NOMO-1 (cell line): ENCODE results near the gene ROM1.
A peak's percentile ranks its signal among the peaks of the same experiment; 100 is the strongest.
"Not testable (repeated sequence)": the region's sequence is repeated elsewhere in the genome, so short reads cannot be mapped to it uniquely, and the experiment has no call there.

ENCODE experiments used
- DNase-seq, 2 experiments: peaks; one replicate each; lab custom pipeline; 2025; ENCODE audit not compliant: unreplicated experiment in 2 of 2; lab: John Stamatoyannopoulos, UW

Gene ROM1

GRCh38 chr11:62612366-62613290 lies at the start of gene ROM1, which contains the start of gene EML3:
Gene ROM1 (plus strand): TSS chr11:62613257. CDS start chr11:62613282, 25 bp downstream.
Gene EML3 (minus strand): TSS chr11:62612775. CDS start chr11:62612457, 318 bp downstream.
- peak; percentile 69 to 73 for DNase-seq

- no peak for DNase-seq
Observed at GRCh38 chr11:62565100-62565802, 47.8 kb upstream of the ROM1 start.

- DNase-seq = no peak
Observed at GRCh38 chr11:62566247-62566646, 46.8 kb upstream of the ROM1 start.

GRCh38 chr11:62567018-62567633 lies 45.9 kb upstream of the ROM1 start:
- DNase-seq = no peak

GRCh38 chr11:62569611-62570010 lies 43.4 kb upstream of the ROM1 start:
- no peak for DNase-seq

- not testable (repeated sequence) for DNase-seq
Observed at GRCh38 chr11:62570903-62571302, 42.2 kb upstream of the ROM1 start.

GRCh38 chr11:62571493-62571892 lies 41.6 kb upstream of the ROM1 start:
- DNase-seq = not testable (repeated sequence)

- no peak for DNase-seq
Observed at GRCh38 chr11:62572431-62572830, 40.6 kb upstream of the ROM1 start.

GRCh38 chr11:62573006-62573591 lies 40.0 kb upstream of the ROM1 start:
- DNase-seq = peak in 1 of 2 experiments; percentile 27

- DNase-seq = peak; percentile 100
Observed at GRCh38 chr11:62573592-62574362, 39.3 kb upstream of the ROM1 start, which contains the start of gene EEF1G. Gene EEF1G (minus strand): TSS chr11:62573891. CDS start chr11:62573842, 49 bp downstream.

GRCh38 chr11:62574363-62575071 lies 38.5 kb upstream of the ROM1 start:
- peak in 1 of 2 experiments; percentile 48 for DNase-seq

- no peak for DNase-seq
Observed at GRCh38 chr11:62575156-62575555, 37.9 kb upstream of the ROM1 start.

- DNase-seq = no peak
Observed at GRCh38 chr11:62575837-62576236, 37.2 kb upstream of the ROM1 start.

- DNase-seq = no peak
Observed at GRCh38 chr11:62577046-62577714, 35.9 kb upstream of the ROM1 start.

GRCh38 chr11:62578541-62578940 lies 34.5 kb upstream of the ROM1 start:
- no peak for DNase-seq

- DNase-seq = no peak
Observed at GRCh38 chr11:62579252-62579651, 33.8 kb upstream of the ROM1 start.

- DNase-seq = no peak
Observed at GRCh38 chr11:62580959-62581715, 31.9 kb upstream of the ROM1 start.

GRCh38 chr11:62581735-62582134 lies 31.3 kb upstream of the ROM1 start:
- not testable (repeated sequence) for DNase-seq
